NT2/D1 (cell line): ENCODE results near the gene TBPL1.

ENCODE experiments used
- SUZ12 ChIP-seq: IDR thresholded peaks from 2 replicates; pipeline ENCODE4 v1.6.1; 2011; ENCODE audit not compliant: insufficient read length, insufficient read depth; ENCODE audit errors: extremely low read depth
- YY1 ChIP-seq: IDR thresholded peaks from 2 replicates; pipeline ENCODE4 v1.6.1; 2011; ENCODE audit not compliant: insufficient read length, insufficient read depth
- ZNF274 ChIP-seq: IDR thresholded peaks from 2 replicates; pipeline ENCODE4 v1.6.1; 2011; ENCODE audit warnings: mild to moderate bottlenecking, low read depth, low read length

- TF ChIP-seq YY1 = no peak
- no peak for TF ChIP-seq SUZ12
- no peak for TF ChIP-seq ZNF274
Observed at GRCh38 chr6:134034961-134035822, 82.2 kb downstream of the TBPL1 start.
